ENCODE data around the gene RRAS2. TPM values are rescaled to one million over a fixed set of nuclear protein-coding genes. Genes with fewer than 3 reads are reported as not detected.

RRAS2 gene
- total and polyA plus RNA-seq, 10 of the 15 experiments (the other 5 are each of a cell fraction or from before 2014, with no cell fraction given): 26.9 to 72.4 (median 45.4) TPM

DNA sequence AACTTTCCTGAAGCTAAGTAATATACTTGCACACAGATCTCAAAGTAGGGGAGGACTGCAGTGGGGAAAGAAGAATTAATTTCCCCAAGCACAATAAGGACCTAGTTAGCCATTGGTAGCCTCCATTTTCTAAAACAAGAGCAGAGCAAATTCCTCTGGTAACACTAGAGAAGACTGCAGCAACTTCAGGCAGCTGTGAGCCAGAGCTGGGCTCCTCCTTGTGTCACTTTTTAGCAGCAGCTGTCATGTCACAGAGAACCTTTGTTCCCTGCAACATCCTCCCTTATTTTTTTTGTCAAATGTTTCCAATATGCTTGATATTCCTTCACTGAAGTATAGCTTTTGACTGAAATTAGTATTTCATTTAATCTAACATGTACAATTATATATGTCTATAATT lies 54.4 kb downstream of the RRAS2 start:
- H4K20me1 ChIP-seq (ENCODE audit: control insufficient read depth, insufficient read depth): no peaks in the 10 kb centered on the region; the same call in 1 of the 2 replicates
- peaks cover 23% of the 10 kb centered on the region for H3K4me1 ChIP-seq (ENCODE audit: control insufficient read depth, insufficient read depth, low read length)
- H3K36me3 ChIP-seq (ENCODE audit: control insufficient read depth in 2 of 2, insufficient read depth in 2 of 2, low read length in 1 of 2): no peaks in the 10 kb centered on the region
- intact Hi-C loops (cut with micrococcal nuclease; ENCODE audit: unreplicated experiment) (no loop called here), in situ Hi-C loops (cut with MboI) (no loop called here)
- FAIRE-seq (no peak), DNase-seq (ENCODE audit: low read depth, low spot score) (no peak), ATAC-seq (no peak)
- no TSS peak for BruUV-seq (replicated peaks)
- ChIA-PET SMC1A (ENCODE audit: uncharacterized antibody, unreplicated experiment) (interaction anchor here (0.5 to 8.7 kb wide), 24 partner anchors 7 to 622 kb away, joined by 3 to 138 read pairs (median 4); no protein-coding TSS in a partner anchor), RAD21 (ENCODE audit: unreplicated experiment) (interaction anchor here (0.8 to 8.4 kb wide), 14 partner anchors 8 to 150 kb away, joined by 3 to 123 read pairs (median 4); no protein-coding TSS in a partner anchor), CTCF (interaction anchor here (0.6 to 15.6 kb wide), 23 partner anchors 9 to 702 kb away, joined by 3 to 271 read pairs (median 4); no protein-coding TSS in a partner anchor), POLR2A (interaction anchor here (0.9 to 1.7 kb wide), 5 partner anchors 10 to 146 kb away, joined by 3 to 11 read pairs (median 4); no protein-coding TSS in a partner anchor)
- no peak overlapping the region for H3K4me3 ChIP-seq
- H3K27ac ChIP-seq (ENCODE audit: control insufficient read depth, insufficient read depth): no peak overlapping the region
- H3K79me2 ChIP-seq (ENCODE audit: control insufficient read depth, insufficient read depth, low read length): peaks cover 71% of the 10 kb centered on the region
- no peak overlapping the region for H3K9ac ChIP-seq (ENCODE audit: control insufficient read depth, insufficient read depth, low read length)
- H3K27me3 ChIP-seq (replicated peaks in 1 of 2; ENCODE audit: control insufficient read depth in 2 of 2, insufficient read depth in 2 of 2, low read length in 1 of 2): no peaks in the 10 kb centered on the region
- H2AFZ ChIP-seq (ENCODE audit: control insufficient read depth, low read depth, low read length): no peak overlapping the region
- no peaks in the 10 kb centered on the region for H3K9me3 ChIP-seq (replicated peaks; ENCODE audit: control insufficient read depth, insufficient read depth, low read length)
- TF ChIP-seq ZSCAN29 (IDR thresholded peaks at IDR 0.05): no peak
- no peak for TF ChIP-seq SRF (IDR thresholded peaks at IDR 0.05; ENCODE audit: low read depth in 2 of 2, low read length in 2 of 2)
- no peak for TF ChIP-seq ZNF687 (IDR thresholded peaks at IDR 0.05)
- TF ChIP-seq MTA3 (IDR thresholded peaks at IDR 0.05; ENCODE audit: borderline replicate concordance, low read length): no peak
- no peak for TF ChIP-seq E2F4 (IDR thresholded peaks at IDR 0.05; ENCODE audit: low read depth, low read length)
- H3K4me2 ChIP-seq (ENCODE audit: control insufficient read depth, insufficient read depth): no peak overlapping the region
